GM19328 (cell line): ENCODE data around the gene GNAI1.
"Not testable (repeated sequence)": the region's sequence is repeated elsewhere in the genome, so short reads cannot be mapped to it uniquely, and the experiment has no call there.

Experiments
- ATAC-seq: cut with Tn5 transposase; IDR thresholded peaks from one replicate; pipeline ENCODE4 v1.9.1; 2021; ENCODE audit warnings: mild to moderate bottlenecking, moderate library complexity; ENCODE audit not compliant: unreplicated experiment

Gene GNAI1

DNA sequence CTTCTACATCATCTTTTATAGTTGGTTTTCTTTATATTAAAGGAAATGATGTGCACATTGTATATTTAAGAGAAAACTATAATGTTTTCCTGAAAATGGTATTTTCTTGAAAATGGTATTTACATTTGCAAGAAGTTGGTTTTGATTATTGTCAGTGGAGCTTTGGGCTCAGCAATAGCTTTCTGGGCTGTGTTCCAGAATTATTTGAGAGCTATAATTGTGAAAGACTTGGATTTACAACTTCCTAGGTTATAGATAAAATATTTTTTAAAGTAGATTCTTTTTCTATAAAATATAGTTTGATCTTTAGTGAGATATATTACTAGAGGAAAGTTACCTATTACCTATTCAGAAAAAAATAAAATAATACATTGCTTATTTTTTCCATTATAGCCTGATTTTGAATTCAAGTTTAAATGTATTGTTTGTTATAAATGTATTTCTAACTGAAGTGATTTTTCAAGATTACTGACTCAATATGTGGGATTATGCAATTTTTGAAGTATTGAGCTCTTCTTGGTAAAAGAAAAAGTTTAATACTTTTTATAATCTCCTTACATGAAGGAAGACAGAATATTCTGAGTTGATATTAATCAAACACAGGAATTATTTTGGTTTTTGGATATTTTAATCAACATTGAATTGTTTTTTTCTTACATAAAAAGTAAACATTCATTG, 20.2 kb downstream of the GNAI1 start:
- no peak for ATAC-seq

- no peak for ATAC-seq
Observed at GRCh38 chr7:80155374-80155773, 20.7 kb downstream of the GNAI1 start.

GRCh38 chr7:80157770-80158169, 23.1 kb downstream of the GNAI1 start:
- ATAC-seq: not testable (repeated sequence)

DNA sequence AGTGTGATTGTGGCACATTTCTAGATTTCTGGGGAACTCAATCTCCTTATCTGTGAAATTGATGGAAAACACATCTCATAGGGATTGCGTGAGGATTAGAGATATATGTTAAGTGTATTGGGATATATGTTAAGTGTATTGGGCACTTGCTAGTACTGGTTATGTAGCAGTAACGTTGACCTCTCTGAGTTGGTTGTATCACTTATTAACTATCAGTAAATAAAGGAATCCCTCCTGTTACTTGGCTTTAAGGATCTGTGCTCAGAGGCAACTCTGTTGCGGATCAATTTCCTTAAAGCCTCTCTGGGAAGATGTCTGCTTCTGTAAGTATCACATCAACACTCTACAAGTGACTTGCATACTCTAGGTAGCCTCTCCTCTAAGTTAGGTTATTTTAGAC, 25.2 kb downstream of the GNAI1 start:
- ATAC-seq: no peak

GRCh38 chr7:80161466-80161865, 26.8 kb downstream of the GNAI1 start:
- no peak for ATAC-seq

GRCh38 chr7:80165177-80165576, 30.5 kb downstream of the GNAI1 start:
- no peak for ATAC-seq

GRCh38 chr7:80170445-80170844, 35.8 kb downstream of the GNAI1 start:
- ATAC-seq: no peak

GRCh38 chr7:80172387-80172786, 37.8 kb downstream of the GNAI1 start:
- no peak for ATAC-seq

DNA sequence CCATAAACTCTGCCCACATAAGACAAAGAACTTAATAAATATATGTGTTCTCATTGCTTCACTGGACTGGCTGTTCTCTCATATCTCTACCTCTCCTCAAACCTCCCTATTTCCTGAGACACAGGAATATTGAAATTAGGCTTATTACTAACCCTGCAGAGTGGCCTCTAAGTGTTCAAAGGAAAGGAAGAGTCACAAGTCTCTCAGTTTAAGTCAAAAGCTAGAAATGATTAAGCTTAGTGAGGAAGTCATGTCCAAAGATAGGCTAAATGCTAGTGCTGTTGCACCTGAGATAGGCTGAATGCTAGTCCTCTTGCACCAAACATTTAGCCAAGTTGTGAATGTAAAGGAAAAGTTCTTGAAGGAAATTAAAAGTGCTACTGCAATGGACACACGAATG, 41.1 kb downstream of the GNAI1 start:
- ATAC-seq: no peak

DNA sequence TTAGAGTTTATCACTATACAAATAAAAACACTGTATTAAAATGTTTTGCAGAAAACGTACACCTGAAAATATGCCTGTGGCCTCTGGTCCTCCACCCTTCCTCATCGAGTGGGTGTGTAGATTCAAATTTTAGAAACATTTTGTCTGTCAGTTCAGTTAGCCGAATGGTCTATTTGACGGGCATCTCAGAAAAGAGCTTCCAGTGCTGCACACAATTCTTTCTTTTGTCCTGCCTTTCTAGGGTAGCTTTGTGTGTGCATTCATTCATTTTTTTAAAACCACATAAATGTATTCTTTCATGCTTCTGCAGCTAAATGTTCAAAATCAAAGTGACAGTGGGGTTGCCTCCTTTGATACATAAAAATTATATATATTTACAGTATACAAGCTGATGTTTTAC, 46.8 kb downstream of the GNAI1 start:
- no peak for ATAC-seq

DNA sequence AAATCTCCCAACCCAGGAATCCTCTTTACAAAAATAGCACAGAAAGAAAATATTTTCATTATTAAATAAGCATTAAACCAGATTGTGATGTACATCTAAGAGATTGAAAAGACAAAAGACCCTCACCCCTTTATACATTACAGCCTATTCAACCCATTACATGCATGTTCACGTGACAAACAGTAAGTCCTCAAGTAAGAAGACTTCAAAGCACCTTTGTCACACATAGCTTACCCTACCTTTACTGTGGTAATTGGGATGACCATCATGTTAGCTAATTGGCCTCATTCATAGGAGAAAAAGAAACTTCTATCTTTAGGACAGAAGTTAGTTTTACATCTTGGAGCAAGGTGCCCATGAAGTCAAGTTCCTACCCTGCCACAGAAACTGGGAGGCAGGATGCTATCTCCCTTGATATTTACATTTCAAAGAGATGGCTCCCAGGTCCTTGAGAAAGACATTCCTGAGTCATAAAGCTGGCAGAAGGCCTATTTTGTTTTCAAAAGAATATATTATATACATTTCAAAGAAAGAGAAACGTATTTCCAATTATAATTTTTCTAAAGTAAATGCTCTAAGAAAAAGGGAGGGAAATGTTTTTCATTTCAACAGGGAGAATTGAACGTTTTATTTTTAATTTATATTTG, 48.1 kb downstream of the GNAI1 start:
- no peak for ATAC-seq

- no peak for ATAC-seq
Observed at GRCh38 chr7:80183351-80183750, 48.7 kb downstream of the GNAI1 start.

- ATAC-seq: no peak
Observed at GRCh38 chr7:80183900-80184685, 49.5 kb downstream of the GNAI1 start.

DNA sequence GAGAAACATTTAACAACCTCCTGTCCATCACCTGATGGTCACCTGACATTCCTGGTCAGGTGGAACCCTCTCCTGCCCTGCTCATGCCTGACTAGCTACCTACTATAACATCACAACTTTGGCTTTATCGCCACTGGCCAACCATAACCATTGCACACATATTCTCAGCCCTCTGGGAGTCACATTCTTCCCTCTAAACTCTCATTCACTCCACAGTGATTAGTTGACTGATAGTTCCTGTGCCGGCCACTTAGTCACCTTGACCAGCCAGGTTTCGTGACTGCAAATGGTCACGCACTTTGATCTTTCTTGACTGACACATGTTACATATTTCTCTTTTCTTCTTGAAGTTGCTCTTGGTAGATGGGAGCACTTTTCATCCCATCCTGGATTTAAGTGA, 50.1 kb downstream of the GNAI1 start:
- ATAC-seq: no peak

DNA sequence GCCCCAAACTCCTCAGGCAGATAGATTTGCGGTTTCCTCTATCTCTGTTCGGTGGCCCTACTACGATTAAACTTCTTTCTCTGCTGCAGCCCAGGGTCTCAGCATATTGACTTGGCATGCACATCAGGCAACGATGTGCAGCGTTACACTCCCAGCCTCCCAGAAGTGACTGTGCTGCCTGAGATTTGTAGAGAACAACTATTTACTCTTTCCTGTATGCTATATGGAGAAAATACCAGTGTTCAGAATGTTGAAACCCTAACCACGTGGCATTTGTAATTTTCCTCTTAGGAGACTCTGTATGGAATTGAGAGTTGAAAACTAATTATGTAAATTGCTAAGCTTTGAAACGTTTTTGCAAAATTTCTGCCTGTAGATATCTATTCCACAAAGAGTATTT, 50.9 kb downstream of the GNAI1 start:
- no peak for ATAC-seq

DNA sequence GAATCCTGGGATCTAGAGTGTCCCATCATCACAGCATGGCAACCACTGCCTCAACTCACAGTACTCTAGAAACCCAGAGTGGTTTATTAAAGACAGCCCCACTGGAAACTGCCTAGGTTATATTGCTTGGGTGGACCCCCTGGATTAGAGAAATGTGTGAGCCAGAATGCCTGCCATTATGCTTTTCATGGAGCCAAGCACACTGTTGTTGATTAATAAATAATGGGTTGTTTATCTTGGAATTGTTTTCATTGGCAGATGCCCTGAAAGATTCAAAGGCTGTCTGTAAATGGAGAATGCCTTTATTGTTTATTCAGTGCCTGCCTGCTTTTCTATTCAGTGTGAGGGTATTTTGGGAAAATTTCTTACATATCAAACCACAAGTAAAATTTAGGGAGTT, 52.1 kb downstream of the GNAI1 start:
- ATAC-seq: no peak

DNA sequence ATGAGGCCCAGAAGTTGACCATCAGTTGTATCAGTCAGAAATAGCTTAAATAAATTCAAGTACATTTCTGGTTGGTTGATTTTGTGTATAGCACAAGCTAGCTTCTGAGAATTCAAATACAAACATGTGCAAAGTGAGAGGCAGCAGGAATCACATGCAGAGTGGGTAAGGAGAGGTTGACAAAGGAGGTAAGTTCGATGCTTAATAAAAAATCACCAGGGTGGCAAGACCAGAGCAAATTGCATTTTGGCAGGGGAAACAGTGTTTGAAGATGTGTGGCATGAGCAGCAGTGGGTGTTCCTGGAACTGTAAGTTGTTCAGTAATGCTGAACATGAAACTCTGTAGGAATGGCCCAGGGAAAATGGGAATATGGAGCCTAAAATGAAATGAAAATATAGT, 52.6 kb downstream of the GNAI1 start:
- no peak for ATAC-seq

DNA sequence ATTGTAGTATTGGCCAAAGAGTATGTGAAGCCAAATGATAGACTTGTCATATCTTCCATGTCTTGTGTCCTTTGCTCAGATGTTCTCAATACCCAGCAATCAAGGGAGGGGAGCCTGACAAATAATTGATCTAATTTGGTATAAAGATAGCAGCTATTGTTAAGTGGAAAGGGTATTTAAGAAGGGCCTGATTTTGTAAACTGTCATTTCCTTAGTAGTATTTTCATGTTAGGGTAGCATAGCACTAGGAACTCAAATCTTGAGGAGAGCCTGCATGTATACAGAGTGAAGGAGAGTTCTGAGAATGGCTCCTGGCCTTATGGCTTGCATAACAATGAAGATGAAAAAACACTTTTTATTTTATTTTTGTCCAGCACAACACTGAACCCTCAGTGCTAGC, 53.1 kb downstream of the GNAI1 start:
- ATAC-seq: no peak

- ATAC-seq: no peak
Observed at GRCh38 chr7:80189638-80190037, 55.0 kb downstream of the GNAI1 start.

- ATAC-seq: no peak
Observed at GRCh38 chr7:80197627-80198026, 63.0 kb downstream of the GNAI1 start.

DNA sequence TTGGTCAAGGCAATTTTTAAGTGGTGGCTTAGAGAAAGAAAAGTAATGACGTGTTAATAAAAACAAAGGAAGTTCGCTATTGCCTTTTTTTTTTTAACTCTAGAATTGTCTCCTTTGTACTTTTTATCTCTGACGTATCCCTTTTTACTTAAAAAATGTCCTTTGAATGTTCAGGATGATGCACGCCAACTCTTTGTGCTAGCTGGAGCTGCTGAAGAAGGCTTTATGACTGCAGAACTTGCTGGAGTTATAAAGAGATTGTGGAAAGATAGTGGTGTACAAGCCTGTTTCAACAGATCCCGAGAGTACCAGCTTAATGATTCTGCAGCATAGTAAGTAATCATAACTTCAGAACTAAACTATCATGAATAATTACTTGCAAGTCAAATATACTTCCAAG, 64.4 kb downstream of the GNAI1 start:
- ATAC-seq: no peak

- ATAC-seq: no peak
Observed at GRCh38 chr7:80204454-80204853, 69.8 kb downstream of the GNAI1 start.
